GM21576 (cell line): Measurements from ENCODE around the gene ACAT2.
"Not testable (repeated sequence)": the region's sequence is repeated elsewhere in the genome, so short reads cannot be mapped to it uniquely, and the experiment has no call there.

Experiments
- ATAC-seq: cut with Tn5 transposase; IDR thresholded peaks from one replicate; pipeline ENCODE4 v1.9.1; 2021; ENCODE audit warnings: mild to moderate bottlenecking, moderate library complexity; ENCODE audit not compliant: unreplicated experiment

The ACAT2 gene

GRCh38 chr6:159762681-159763293 lies 942 bp downstream of the ACAT2 start:
- ATAC-seq: no peak

DNA sequence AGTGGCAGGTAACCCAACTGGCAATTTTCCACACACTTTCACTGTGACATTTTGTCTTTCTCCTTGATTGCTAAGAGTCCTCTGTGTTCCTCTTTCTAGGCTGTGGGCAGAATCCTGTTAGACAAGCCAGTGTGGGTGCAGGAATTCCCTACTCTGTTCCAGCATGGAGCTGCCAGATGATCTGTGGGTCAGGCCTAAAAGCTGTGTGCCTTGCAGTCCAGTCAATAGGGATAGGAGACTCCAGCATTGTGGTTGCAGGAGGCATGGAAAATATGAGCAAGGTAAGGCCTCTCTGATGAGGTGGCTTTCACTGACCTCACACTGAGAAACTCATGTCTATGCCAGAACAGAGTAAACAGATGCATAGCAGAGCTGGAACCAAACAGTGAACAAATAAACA lies 5.1 kb downstream of the ACAT2 start:
- ATAC-seq: no peak

DNA sequence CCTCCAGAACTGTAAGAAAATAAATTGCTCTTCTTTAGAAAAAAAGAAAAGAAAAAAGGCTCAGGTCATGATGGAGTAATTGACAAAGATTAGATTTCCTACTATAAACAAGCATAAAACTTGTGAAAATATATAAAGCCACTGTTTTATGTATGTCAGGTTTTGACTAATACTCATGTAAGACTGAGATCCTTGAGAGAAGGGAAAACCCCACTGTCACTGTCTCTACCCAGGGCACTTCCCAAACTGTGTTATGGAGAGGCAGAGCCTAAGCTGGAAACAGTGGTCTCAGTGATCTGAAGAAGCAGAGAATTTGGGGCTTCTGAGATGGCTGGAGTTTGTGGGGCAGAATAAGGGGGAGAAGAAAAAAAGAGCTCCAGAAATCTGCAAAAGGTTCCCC lies 7.6 kb downstream of the ACAT2 start:
- no peak for ATAC-seq

GRCh38 chr6:159772196-159772595 lies 10.4 kb downstream of the ACAT2 start:
- no peak for ATAC-seq

GRCh38 chr6:159777240-159777904 lies 15.5 kb downstream of the ACAT2 start:
- no peak for ATAC-seq

- no peak for ATAC-seq
Observed at GRCh38 chr6:159778131-159778530, 16.3 kb downstream of the ACAT2 start.

DNA sequence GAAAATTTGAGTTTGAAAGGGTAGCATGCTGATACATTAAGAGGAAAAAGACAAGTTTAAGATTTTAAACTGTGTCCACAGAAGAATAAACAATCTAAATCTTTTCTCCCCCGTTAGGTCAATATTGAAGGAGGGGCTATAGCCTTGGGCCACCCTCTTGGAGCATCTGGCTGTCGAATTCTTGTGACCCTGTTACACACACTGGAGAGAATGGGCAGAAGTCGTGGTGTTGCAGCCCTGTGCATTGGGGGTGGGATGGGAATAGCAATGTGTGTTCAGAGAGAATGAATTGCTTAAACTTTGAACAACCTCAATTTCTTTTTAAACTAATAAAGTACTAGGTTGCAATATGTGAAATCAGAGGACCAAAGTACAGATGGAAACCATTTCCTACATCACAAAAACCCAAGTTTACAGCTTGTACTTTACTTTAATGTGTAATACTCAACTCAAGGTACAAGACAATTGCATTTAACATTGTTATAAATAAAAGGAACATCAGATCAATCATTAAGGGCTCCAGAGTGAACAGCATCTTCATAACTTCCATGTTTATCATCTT lies 16.8 kb downstream of the ACAT2 start:
- ATAC-seq: no peak

DNA sequence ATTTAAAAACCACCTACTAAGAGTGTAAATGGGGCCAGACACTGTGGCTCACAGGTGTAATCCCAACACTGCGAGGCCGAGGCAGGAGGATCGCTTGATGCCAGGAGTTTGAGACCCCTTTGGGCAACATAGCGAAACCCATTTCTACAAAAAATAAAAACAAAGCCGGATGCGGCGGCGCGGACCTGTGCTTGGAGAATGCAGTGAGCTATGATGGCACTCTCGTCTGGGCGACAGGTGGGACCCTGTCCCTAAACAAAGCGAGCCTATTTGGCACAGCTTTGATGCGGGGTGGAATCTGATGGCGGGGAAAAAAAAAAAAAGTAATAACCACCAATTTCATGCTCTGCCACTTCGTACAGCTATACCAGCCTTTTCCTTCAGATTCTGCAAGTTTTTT lies 26.4 kb downstream of the ACAT2 start:
- ATAC-seq: no peak

DNA sequence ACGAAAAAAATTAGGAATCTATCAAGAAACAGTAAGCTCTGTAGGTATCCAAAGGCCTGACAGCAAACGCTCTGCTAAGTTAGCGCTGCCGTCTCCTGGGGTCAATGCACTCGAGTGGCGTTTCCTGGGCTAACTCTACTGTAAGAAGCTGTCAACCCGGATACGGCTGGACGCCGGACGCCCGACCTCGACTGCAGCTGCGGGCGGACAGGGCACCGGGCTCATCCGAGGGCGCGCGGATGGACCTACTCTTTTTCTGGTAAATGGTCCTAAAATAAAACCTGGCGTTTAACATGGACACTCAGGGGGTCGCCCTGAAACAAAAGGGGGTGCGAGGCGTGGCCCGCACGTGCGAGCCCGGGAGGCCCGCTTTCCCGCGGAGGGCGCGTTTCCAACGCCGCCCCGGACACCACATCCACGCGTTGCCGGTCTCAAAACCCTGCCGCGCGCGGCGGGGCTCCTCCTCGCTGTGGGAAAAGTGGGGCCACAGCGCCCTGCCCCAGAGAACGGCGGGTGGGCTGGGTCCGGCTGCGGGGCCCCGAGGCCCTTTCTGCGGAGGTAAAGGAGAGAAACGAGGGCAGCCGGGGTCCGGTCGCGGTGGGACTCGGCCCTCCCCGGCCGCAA lies 27.0 kb downstream of the ACAT2 start:
- ATAC-seq: no peak

DNA sequence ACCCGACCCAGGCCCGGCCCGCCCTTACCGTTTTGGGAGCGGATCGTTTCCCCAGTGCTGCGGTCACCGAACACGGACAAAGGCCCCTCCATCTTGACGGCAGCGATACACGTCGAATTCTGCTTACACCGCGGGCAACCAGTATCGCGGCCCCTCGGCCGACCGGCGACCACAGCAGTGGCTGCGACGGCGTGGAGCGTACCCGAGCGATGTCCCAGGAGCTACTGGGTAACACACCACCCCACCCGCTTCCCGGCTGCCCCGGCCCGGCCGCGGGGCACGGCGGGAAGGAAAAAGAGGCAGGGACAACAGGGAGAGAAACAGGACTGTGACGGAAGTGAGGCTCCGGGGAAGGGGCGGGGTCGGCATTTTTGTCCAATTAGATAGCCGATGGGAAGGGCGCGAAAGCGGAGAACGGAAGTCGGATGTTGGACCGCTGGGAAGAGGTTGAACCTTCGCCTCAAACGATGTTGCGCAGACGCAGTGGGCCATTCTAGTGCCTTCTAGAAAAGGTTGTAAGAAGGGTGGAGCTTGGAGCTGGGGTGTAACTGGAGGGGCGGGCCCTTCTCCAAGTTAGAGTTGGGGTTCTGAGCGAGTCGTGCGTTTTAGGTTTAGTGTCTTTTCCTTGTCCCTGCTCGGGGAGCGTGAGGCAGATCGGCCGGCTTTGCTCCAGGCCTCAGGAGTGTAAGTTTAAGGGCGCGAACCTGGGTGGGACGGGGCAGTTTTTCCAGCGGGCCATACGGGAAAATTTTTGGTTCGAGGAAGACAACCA lies 27.7 kb downstream of the ACAT2 start, which contains the start of gene TCP1:
Gene TCP1, minus strand, starts transcription at position 226 of the 772 bp plus-strand sequence. Its CDS starts 134 bp downstream, at position 92.
- peak; percentile 65 for ATAC-seq

GRCh38 chr6:159790149-159790955 lies 28.5 kb downstream of the ACAT2 start, which contains the start of gene MRPL18:
TSS of gene MRPL18 (plus strand) at chr6:159790467. CDS start at chr6:159790588, 121 bp downstream.
- ATAC-seq: peak; percentile 79

GRCh38 chr6:159790956-159791598 lies 29.2 kb downstream of the ACAT2 start:
- no peak for ATAC-seq

GRCh38 chr6:159794976-159795375 lies 33.1 kb downstream of the ACAT2 start:
- ATAC-seq: not testable (repeated sequence)

DNA sequence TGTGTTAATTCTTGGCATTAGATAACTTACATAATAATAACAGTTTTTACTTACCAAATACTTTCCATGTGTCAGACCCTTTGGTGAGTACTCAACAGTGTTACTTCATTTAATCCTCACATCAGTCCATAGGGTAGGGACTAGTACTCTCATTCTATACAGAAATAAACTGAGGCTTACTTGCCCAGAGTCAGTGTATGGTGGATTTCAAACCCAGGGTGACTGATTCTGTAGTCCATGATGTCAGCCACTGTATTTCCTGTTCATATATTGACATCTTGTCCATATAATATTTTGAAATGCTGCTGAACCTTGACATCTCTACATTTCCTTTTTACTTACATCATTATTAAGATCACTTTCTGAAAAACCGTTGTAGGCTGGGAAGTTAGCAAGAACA lies 35.7 kb downstream of the ACAT2 start:
- ATAC-seq: no peak

GRCh38 chr6:159800141-159800865 lies 38.5 kb downstream of the ACAT2 start, which contains the start of gene PNLDC1:
TSS of gene PNLDC1 (plus strand) at chr6:159800276. CDS start at chr6:159800308, 32 bp downstream.
- ATAC-seq: no peak

DNA sequence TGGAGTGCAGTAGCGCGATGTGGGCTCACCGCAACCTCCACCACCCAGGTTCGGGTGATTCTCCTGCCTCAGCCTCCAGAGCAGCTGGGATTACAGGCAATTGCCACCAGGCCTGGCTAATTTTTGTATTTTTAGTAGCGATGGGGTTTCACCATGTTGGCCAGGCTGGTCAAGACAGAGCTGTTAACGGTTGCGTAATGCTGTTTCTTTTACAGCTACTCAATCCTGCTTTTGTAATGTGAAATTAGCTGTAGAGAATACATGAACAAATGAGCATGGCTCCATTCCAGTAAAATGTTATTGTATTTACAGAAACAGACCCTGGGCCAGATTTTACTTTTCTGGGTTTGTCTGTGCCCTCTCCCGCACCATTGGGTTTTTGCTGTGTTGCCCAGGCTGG lies 40.1 kb downstream of the ACAT2 start:
- ATAC-seq: no peak

DNA sequence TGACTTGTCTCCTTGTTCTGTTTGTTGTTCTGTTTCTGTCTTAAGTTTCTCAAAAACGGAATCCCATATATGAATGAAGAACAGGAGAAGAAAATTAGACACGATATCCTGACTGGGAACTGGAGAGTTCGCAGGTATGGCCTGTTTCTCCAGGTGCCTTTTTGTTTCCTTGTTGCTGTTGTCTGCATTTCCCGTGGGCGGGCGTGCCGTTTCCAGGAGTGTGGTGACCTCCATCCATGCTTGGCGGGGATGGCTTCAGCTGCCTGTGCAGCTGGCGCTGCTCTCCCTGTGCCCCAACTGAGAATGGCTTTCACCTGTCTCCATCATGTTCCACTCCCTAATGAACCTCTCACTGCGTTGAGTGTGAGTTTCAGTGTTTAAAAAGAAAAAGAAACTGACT lies 42.7 kb downstream of the ACAT2 start:
- no peak for ATAC-seq

DNA sequence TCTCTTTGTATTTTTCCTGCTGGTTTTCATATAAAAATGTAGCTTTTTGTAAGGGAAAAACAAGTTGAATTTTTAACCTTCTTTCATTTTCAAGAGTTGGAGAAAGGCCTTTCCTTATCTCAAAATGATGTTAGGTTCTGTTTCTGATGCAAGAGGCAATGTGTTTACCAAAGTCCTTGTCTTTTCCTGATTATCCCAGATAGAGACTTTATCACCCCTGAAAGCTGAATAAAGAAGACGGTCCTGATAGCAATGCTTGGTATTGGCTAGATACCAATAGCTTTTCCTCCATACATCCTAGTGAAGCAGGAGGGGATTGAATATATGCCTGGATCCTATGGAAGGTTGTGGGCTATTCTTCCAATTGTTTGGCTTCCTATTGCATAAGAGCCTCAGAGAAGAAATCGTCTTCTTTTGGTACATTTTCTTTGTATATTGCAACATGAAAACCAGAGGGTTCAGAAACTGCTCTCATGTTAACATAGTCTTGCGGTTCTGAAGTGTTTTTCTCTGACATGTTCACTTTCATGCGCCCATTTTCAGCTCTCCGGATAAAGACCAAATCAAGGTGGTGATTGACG lies 43.7 kb downstream of the ACAT2 start:
- ATAC-seq: no peak
